Type B pancreatic cell (in vitro differentiated cells): ENCODE results near the gene ERC2. TPM values are rescaled to one million over a fixed set of nuclear protein-coding genes. Genes with fewer than 3 reads are reported as not detected.

Source experiments
- DNase-seq: peaks from one replicate; pipeline ENCODE4 v3.0.0; 2021; ENCODE audit warnings: mixed read lengths; ENCODE audit not compliant: unreplicated experiment; ENCODE audit errors: extremely low spot score
- H3K27ac Mint-ChIP-seq: 2 replicates; pipeline ENCODE4 v1.8.0; 2021; ENCODE audit warnings: mild to moderate bottlenecking, mixed read lengths
- H3K27me3 Mint-ChIP-seq: 2 replicates; pipeline ENCODE4 v1.8.0; 2021; ENCODE audit warnings: mixed read lengths
- H3K36me3 Mint-ChIP-seq: 2 replicates; pipeline ENCODE4 v1.8.0; 2021; ENCODE audit warnings: mixed read lengths
- H3K4me1 Mint-ChIP-seq: one replicate; pipeline ENCODE4 v1.8.0; 2021; ENCODE audit warnings: mixed read lengths; ENCODE audit not compliant: unreplicated experiment
- H3K4me3 Mint-ChIP-seq: 2 replicates; pipeline ENCODE4 v1.8.0; 2021; ENCODE audit warnings: mild to moderate bottlenecking, mixed read lengths
- H3K9me3 Mint-ChIP-seq: 2 replicates; pipeline ENCODE4 v1.8.0; 2021; ENCODE audit warnings: mixed read lengths
- CTCF ChIP-seq: fragments of 200-600 bp; sonication (generic); conservative IDR thresholded peaks from 2 replicates; pipeline ENCODE4 v1.5.0; 2021; ENCODE audit warnings: antibody characterized with exemption, mild to moderate bottlenecking
- total RNA-seq: library from RNA; stranded (reverse); gene quantifications from 2 replicates; pipeline ENCODE4 v1.2.1, GENCODE V29; 2021; ENCODE audit warnings: low replicate concordance

Gene ERC2
- total RNA-seq, 1 donor from 2014 or later, result 6.1 TPM

DNA sequence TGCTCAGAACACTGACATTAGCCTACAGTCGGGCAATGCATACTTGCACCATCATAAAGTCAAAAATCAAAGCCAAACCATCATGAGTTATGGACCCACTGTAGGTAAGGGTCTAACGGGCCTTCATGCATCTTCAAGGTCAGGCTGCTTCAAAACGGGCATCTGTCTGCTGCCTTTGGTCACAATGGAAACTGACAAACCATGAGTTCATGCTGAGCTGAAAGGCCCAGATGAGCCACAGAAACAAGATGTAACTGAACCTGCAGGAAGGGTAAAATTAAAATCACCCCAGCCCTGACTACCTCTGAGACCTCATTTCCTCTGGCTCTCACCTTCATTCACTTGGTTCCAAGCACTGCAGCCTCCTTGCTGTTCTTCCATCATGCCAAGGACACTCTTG is 143.8 kb downstream of the ERC2 start:
- H3K4me3 Mint-ChIP-seq, result no peak overlapping the region
- no peak overlapping the region for H3K27ac Mint-ChIP-seq
- no peak for TF ChIP-seq CTCF
- no peaks in the 10 kb centered on the region for H3K36me3 Mint-ChIP-seq
- peaks cover 14% of the 10 kb centered on the region for H3K4me1 Mint-ChIP-seq
- H3K27me3 Mint-ChIP-seq, result no peaks in the 10 kb centered on the region
- H3K9me3 Mint-ChIP-seq, result no peaks in the 10 kb centered on the region
- no peak for DNase-seq

- no peaks in the 10 kb centered on the region for H3K9me3 Mint-ChIP-seq
- H3K27me3 Mint-ChIP-seq, result no peaks in the 10 kb centered on the region
- H3K27ac Mint-ChIP-seq, result no peak overlapping the region
- H3K4me3 Mint-ChIP-seq, result no peak overlapping the region
- no peak for TF ChIP-seq CTCF
- peaks cover 14% of the 10 kb centered on the region for H3K4me1 Mint-ChIP-seq
- no peaks in the 10 kb centered on the region for H3K36me3 Mint-ChIP-seq
- DNase-seq, result no peak
Measured at GRCh38 chr3:56323986-56324420, 144.3 kb downstream of the ERC2 start.

DNA sequence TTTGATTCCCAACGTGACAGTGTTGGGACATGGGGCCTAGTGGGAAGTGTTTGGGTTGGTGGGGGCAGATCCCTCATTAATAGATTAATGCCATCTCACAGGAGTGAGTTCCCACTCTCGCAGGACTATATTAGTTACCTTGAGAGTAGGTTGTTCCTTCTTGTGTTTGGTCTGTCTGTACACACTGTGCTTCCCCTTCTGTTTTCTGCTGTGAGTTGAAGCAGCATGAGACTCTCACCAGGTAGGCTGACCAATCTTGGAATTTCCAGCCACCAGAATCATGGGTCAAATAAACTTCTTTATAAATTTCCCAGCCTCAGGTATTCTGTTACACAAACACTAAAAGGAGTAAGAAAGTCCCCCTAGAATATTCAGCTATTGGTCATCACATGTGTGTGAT is 145.4 kb downstream of the ERC2 start:
- DNase-seq, result no peak
- no peak for TF ChIP-seq CTCF
- no peak overlapping the region for H3K4me3 Mint-ChIP-seq
- H3K9me3 Mint-ChIP-seq, result no peaks in the 10 kb centered on the region
- no peak overlapping the region for H3K27ac Mint-ChIP-seq
- no peaks in the 10 kb centered on the region for H3K36me3 Mint-ChIP-seq
- H3K4me1 Mint-ChIP-seq, result peaks cover 14% of the 10 kb centered on the region
- H3K27me3 Mint-ChIP-seq, result no peaks in the 10 kb centered on the region

DNA sequence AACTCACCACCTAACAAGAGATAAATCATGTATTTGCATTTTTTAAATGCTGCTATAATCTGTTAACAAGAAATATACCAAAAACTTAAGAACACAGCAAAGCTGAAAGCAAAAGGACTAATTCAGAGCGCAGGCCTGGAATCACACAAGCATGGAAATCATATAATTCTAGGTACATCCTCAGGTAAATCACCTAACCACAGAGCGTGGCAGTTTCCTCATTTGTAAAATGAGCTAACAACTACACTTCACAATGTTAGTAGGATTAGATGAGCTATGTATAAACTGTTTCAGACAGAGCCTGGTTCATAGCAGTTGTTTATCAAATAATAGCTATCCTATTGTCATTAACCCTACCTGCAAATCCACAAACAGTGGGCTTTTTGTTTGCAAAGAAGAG is 146.4 kb downstream of the ERC2 start:
- H3K27me3 Mint-ChIP-seq, result no peaks in the 10 kb centered on the region
- no peaks in the 10 kb centered on the region for H3K36me3 Mint-ChIP-seq
- peaks cover 16% of the 10 kb centered on the region for H3K4me1 Mint-ChIP-seq
- no peak for TF ChIP-seq CTCF
- H3K9me3 Mint-ChIP-seq, result no peaks in the 10 kb centered on the region
- H3K4me3 Mint-ChIP-seq, result no peak overlapping the region
- DNase-seq, result no peak
- H3K27ac Mint-ChIP-seq, result no peak overlapping the region

- no peaks in the 10 kb centered on the region for H3K9me3 Mint-ChIP-seq
- DNase-seq, result no peak
- no peak overlapping the region for H3K27ac Mint-ChIP-seq
- no peaks in the 10 kb centered on the region for H3K36me3 Mint-ChIP-seq
- H3K4me3 Mint-ChIP-seq, result no peak overlapping the region
- H3K27me3 Mint-ChIP-seq, result no peaks in the 10 kb centered on the region
- TF ChIP-seq CTCF, result no peak
- peaks cover 19% of the 10 kb centered on the region for H3K4me1 Mint-ChIP-seq
Measured at GRCh38 chr3:56321383-56321782, 146.9 kb downstream of the ERC2 start.

DNA sequence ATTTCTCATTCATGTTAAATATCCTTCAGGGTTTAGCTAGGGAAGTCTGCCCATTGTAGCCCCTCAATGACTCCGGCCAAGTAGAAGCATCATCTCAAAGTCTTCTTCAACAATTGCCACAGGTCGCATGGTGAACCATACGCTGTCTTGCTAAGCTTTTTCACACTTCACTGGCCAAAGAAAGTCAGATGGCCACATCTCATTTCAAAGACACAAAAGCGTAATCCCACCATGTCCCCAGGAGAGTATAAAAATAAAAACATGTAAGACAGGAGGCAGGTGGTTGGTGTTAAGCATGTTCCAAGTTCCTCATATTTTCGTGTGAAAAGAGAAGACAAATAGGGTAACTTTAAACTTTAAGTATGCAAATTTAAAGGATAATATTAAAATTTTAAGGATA is 147.4 kb downstream of the ERC2 start:
- H3K4me1 Mint-ChIP-seq, result peaks cover 19% of the 10 kb centered on the region
- H3K36me3 Mint-ChIP-seq, result no peaks in the 10 kb centered on the region
- no peaks in the 10 kb centered on the region for H3K27me3 Mint-ChIP-seq
- no peak overlapping the region for H3K4me3 Mint-ChIP-seq
- TF ChIP-seq CTCF, result no peak
- no peaks in the 10 kb centered on the region for H3K9me3 Mint-ChIP-seq
- H3K27ac Mint-ChIP-seq, result no peak overlapping the region
- DNase-seq, result no peak
